GM18870 (cell line): Measurements from ENCODE around the gene PRR12.

Experiments
- ATAC-seq: cut with Tn5 transposase; IDR thresholded peaks from one replicate; pipeline ENCODE4 v1.9.1; 2021; ENCODE audit warnings: moderate library complexity; ENCODE audit not compliant: unreplicated experiment

PRR12 gene

GRCh38 chr19:49590971-49591730 lies at the start of gene PRR12:
TSS of gene PRR12 (plus strand) at chr19:49591182. CDS start at chr19:49591655, 473 bp downstream.
- ATAC-seq: no peak

- ATAC-seq: no peak
Observed at GRCh38 chr19:49541914-49542313, 49.1 kb upstream of the PRR12 start.

- ATAC-seq: no peak
Observed at GRCh38 chr19:49542446-49542845, 48.5 kb upstream of the PRR12 start.

GRCh38 chr19:49543032-49543431 lies 48.0 kb upstream of the PRR12 start:
- ATAC-seq: no peak

- ATAC-seq: no peak
Observed at GRCh38 chr19:49544154-49544553, 46.8 kb upstream of the PRR12 start.

GRCh38 chr19:49546825-49547565 lies 44.0 kb upstream of the PRR12 start:
- no peak for ATAC-seq

- ATAC-seq: no peak
Observed at GRCh38 chr19:49549045-49549444, 41.9 kb upstream of the PRR12 start.

GRCh38 chr19:49551531-49551930 lies 39.5 kb upstream of the PRR12 start:
- ATAC-seq: no peak

GRCh38 chr19:49552749-49553148 lies 38.2 kb upstream of the PRR12 start:
- no peak for ATAC-seq

GRCh38 chr19:49553451-49554271 lies 37.3 kb upstream of the PRR12 start:
- ATAC-seq: no peak

GRCh38 chr19:49554701-49555181 lies 36.2 kb upstream of the PRR12 start:
- no peak for ATAC-seq

GRCh38 chr19:49555600-49556411 lies 35.2 kb upstream of the PRR12 start:
- no peak for ATAC-seq

GRCh38 chr19:49556412-49557398 lies 34.3 kb upstream of the PRR12 start:
- ATAC-seq: no peak

GRCh38 chr19:49557641-49558325 lies 33.2 kb upstream of the PRR12 start:
- ATAC-seq: no peak

- no peak for ATAC-seq
Observed at GRCh38 chr19:49558591-49558990, 32.4 kb upstream of the PRR12 start.

GRCh38 chr19:49559443-49559842 lies 31.5 kb upstream of the PRR12 start:
- no peak for ATAC-seq

GRCh38 chr19:49559928-49560327 lies 31.1 kb upstream of the PRR12 start:
- no peak for ATAC-seq

GRCh38 chr19:49560358-49560900 lies 30.6 kb upstream of the PRR12 start:
- ATAC-seq: no peak
